GM23338 (cell line): ENCODE data around the gene GTSE1. TPM values are rescaled to one million over a fixed set of nuclear protein-coding genes. Genes with fewer than 3 reads are reported as not detected.

Experiments
- ATAC-seq: fragments of 200-7000 bp; cut with Tn5 transposase; 3 replicates; pipeline ENCODE4 v1.9.1; 2020
- DNase-seq: peaks from one replicate; pipeline ENCODE4 v3.0.0-alpha.2; 2015; ENCODE audit warnings: low spot score
- H2AFZ ChIP-seq: fragments of 200-600 bp; sonication (generic); 2 replicates; pipeline ENCODE4 v1.8.0; 2016; ENCODE audit warnings: antibody characterized with exemption, mild to moderate bottlenecking, moderate library complexity
- H3F3A ChIP-seq: fragments of 200-600 bp; sonication (generic); replicated peaks from 2 replicates; pipeline ENCODE4 v1.8.0; 2017; ENCODE audit warnings: antibody characterized with exemption, mixed run types, low read depth
- H3K27ac ChIP-seq: fragments of 200-600 bp; sonication (generic); 2 replicates; pipeline ENCODE4 v1.6.1; 2016; ENCODE audit warnings: low read depth
- H3K27me3 ChIP-seq: fragments of 200-600 bp; sonication (generic); 2 replicates; pipeline ENCODE4 v1.8.0; 2016; ENCODE audit warnings: mild to moderate bottlenecking, mixed run types, moderate library complexity; ENCODE audit not compliant: insufficient read depth
- H3K36me3 ChIP-seq: fragments of 200-600 bp; sonication (generic); 2 replicates; pipeline ENCODE4 v1.8.0; 2016; ENCODE audit warnings: mild to moderate bottlenecking; ENCODE audit not compliant: insufficient read depth
- H3K4me1 ChIP-seq: fragments of 200-600 bp; sonication (generic); 2 replicates; pipeline ENCODE4 v1.8.0; 2016; ENCODE audit warnings: mild to moderate bottlenecking, moderate library complexity; ENCODE audit not compliant: insufficient read depth
- H3K4me2 ChIP-seq: fragments of 200-600 bp; sonication (generic); 2 replicates; pipeline ENCODE4 v1.7.1; 2017; ENCODE audit warnings: mixed run types
- H3K4me3 ChIP-seq: fragments of 200-600 bp; sonication (generic); 2 replicates; pipeline ENCODE4 v1.6.1; 2016; ENCODE audit warnings: mixed run types
- H3K79me2 ChIP-seq: fragments of 200-600 bp; sonication (generic); replicated peaks from 2 replicates; pipeline ENCODE4 v1.8.0; 2017; ENCODE audit warnings: mild to moderate bottlenecking; ENCODE audit not compliant: insufficient read depth
- H3K9me2 ChIP-seq: fragments of 200-600 bp; sonication (generic); 2 replicates; pipeline ENCODE4 v1.8.0; 2017; ENCODE audit not compliant: insufficient read depth
- H4K20me1 ChIP-seq: fragments of 200-600 bp; sonication (generic); replicated peaks from 2 replicates; pipeline ENCODE4 v1.8.0; 2017; ENCODE audit warnings: mild to moderate bottlenecking; ENCODE audit not compliant: insufficient read depth
- H3K27ac Mint-ChIP-seq: 2 replicates; pipeline ENCODE4 v1.8.0; 2020; ENCODE audit warnings: inconsistent platforms, mild to moderate bottlenecking, moderate library complexity, mixed read lengths
- H3K27me3 Mint-ChIP-seq: 3 replicates; pipeline ENCODE4 v1.8.0; 2022; ENCODE audit warnings: low read depth, mild to moderate bottlenecking, moderate library complexity, mixed read lengths, inconsistent platforms; ENCODE audit not compliant: insufficient read depth, poor library complexity
- H3K36me3 Mint-ChIP-seq: 3 replicates; pipeline ENCODE4 v1.8.0; 2021; ENCODE audit warnings: low read depth, mild to moderate bottlenecking, inconsistent platforms, moderate library complexity, mixed read lengths
- H3K4me1 Mint-ChIP-seq: 3 replicates; pipeline ENCODE4 v1.8.0; 2020; ENCODE audit warnings: mild to moderate bottlenecking, inconsistent platforms, mixed read lengths
- H3K4me3 Mint-ChIP-seq: 3 replicates; pipeline ENCODE4 v1.8.0; 2021; ENCODE audit warnings: moderate library complexity, mild to moderate bottlenecking, inconsistent platforms, mixed read lengths
- H3K9me3 Mint-ChIP-seq: 3 replicates; pipeline ENCODE4 v1.8.0; 2020; ENCODE audit warnings: moderate library complexity, mild to moderate bottlenecking, inconsistent platforms, mixed read lengths
- CREB1 ChIP-seq: fragments of 250-450 bp; sonication (Bioruptor Pico); IDR thresholded peaks from 2 replicates; pipeline ENCODE4 v1.5.0; 2020; ENCODE audit warnings: low read depth, mild to moderate bottlenecking, moderate library complexity
- EZH2 ChIP-seq: fragments of 200-600 bp; sonication (generic); IDR thresholded peaks from one replicate; pipeline ENCODE4 v1.8.0; 2017; ENCODE audit warnings: antibody characterized with exemption, mild to moderate bottlenecking, low read depth; ENCODE audit not compliant: unreplicated experiment
- EZH2phosphoT487 ChIP-seq: fragments of 200-600 bp; sonication (generic); IDR thresholded peaks from one replicate; pipeline ENCODE4 v1.8.1; 2018; ENCODE audit warnings: antibody characterized with exemption; ENCODE audit not compliant: unreplicated experiment
- JUNB ChIP-seq: IDR thresholded peaks from one replicate; pipeline ENCODE4 v1.6.1; 2016; ENCODE audit warnings: antibody characterized with exemption; ENCODE audit not compliant: unreplicated experiment
- NANOG ChIP-seq: IDR thresholded peaks from 2 replicates; pipeline ENCODE4 v1.6.1; 2016; ENCODE audit warnings: antibody characterized with exemption, borderline replicate concordance
- POLR2AphosphoS5 ChIP-seq: IDR thresholded peaks from 2 replicates; pipeline ENCODE4 v1.6.1; 2016; ENCODE audit warnings: antibody characterized with exemption, low read depth
- STAT1 ChIP-seq: IDR thresholded peaks from one replicate; pipeline ENCODE4 v1.6.1; 2016; ENCODE audit warnings: antibody characterized with exemption; ENCODE audit not compliant: unreplicated experiment
- ZNF114 ChIP-seq: fragments of 250-450 bp; sonication (Bioruptor Pico); IDR thresholded peaks from 2 replicates; pipeline ENCODE4 v1.5.0; 2020; ENCODE audit warnings: mild to moderate bottlenecking, moderate library complexity
- ZNF331 ChIP-seq: fragments of 250-450 bp; sonication (Bioruptor Pico); IDR thresholded peaks from 2 replicates; pipeline ENCODE4 v1.5.0; 2020; ENCODE audit warnings: low read depth, mild to moderate bottlenecking, moderate library complexity
- ZNF462 ChIP-seq: fragments of 250-450 bp; sonication (Bioruptor Pico); IDR thresholded peaks from 2 replicates; pipeline ENCODE4 v1.5.0; 2020; ENCODE audit warnings: mild to moderate bottlenecking, moderate library complexity
- polyA plus RNA-seq: library from polyadenylated mRNA; unstranded; fragments of >200 nt; fragmentation: Nextera tagmentation; extraction: Ambion mirVana; gene quantifications from 2 replicates; pipeline ENCODE4 v1.2.1, GENCODE V29; 2016
- total RNA-seq: library from RNA; depleted of rRNA; stranded (reverse); fragments of >200 nt; shearing (Covaris generic); gene quantifications from 2 replicates; pipeline ENCODE4 v1.2.3, GENCODE V29; 2014
- TF ChIP-seq, protein P1 (sequence below), 2 experiments: fragments of 200-600 bp in 1 of 2; sonication (generic) in 1 of 2; conservative IDR thresholded peaks; 2 replicates each; pipeline versions ENCODE4 v1.5.1 to v1.6.1; 2016 to 2017; ENCODE audit warnings: antibody characterized with exemption in 2 of 2, low read depth in 2 of 2, mild to moderate bottlenecking in 2 of 2, moderate library complexity in 1 of 2
- TF ChIP-seq, protein P2 (sequence below): IDR thresholded peaks from 2 replicates; pipeline ENCODE4 v1.6.1; 2016; ENCODE audit warnings: antibody characterized with exemption
- TF ChIP-seq, protein P3 (sequence below): IDR thresholded peaks from one replicate; pipeline ENCODE4 v1.6.1; 2018; ENCODE audit warnings: antibody characterized with exemption; ENCODE audit not compliant: unreplicated experiment

The GTSE1 gene
- total and polyA plus RNA-seq, 2 experiments from 2014 or later = 26.3 to 28.6 TPM

DNA sequence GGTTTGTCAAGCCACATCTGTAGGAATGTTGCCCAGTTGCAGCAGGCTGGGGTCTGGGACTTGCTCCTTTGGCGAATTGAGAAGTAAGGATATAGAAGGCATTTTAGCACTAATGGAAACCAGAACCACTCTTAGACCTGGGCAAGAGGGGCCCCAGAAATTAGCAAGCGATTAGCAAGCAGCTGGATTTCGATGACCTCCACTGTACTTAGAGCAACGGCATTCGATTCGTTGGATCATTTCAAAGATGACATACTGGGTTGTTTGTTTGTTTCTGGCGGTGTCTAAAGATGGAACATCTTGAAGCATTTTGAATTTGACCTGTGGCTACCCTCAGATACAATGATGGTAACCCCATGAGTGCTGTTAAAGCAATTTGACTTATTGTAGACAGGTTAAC lies 45.4 kb upstream of the GTSE1 start (continued):
- TF ChIP-seq EZH2 = no peak
- no peak for TF ChIP-seq JUNB

- Histone ChIP-seq H3F3A (no peaks in the 10 kb centered on the region), H3K4me3 (no peak overlapping the region), H3K27me3 (peaks cover 10% of the 10 kb centered on the region), H2AFZ (no peak overlapping the region), H3K79me2 (no peaks in the 10 kb centered on the region), H3K36me3 (no peaks in the 10 kb centered on the region), H3K4me2 (no peak overlapping the region), H3K4me1 (peaks cover 6% of the 10 kb centered on the region), H4K20me1 (no peaks in the 10 kb centered on the region), H3K9me2 (no peaks in the 10 kb centered on the region), H3K27ac (no peak overlapping the region)
- no peak for DNase-seq
- Mint-ChIP-seq H3K27ac (no peak overlapping the region), H3K4me3 (peak overlapping the region; percentile 78; the same call in 1 of the 3 replicates), H3K36me3 (no peaks in the 10 kb centered on the region; the same call in 2 of the 3 replicates), H3K27me3 (peaks cover 19% of the 10 kb centered on the region), H3K9me3 (no peaks in the 10 kb centered on the region; the same call in 2 of the 3 replicates), H3K4me1 (peaks cover 14% of the 10 kb centered on the region)
- ATAC-seq = no peak
- TF ChIP-seq POLR2AphosphoS5 (no peak), EZH2 (no peak), CREB1 (no peak), EZH2phosphoT487 (no peak), JUNB (no peak), NANOG (no peak), ZNF114 (CRISPR knock-in tag) (no peak), STAT1 (no peak), ZNF462 (CRISPR knock-in tag) (no peak), ZNF331 (no peak)
- TF ChIP-seq, protein P1, sequence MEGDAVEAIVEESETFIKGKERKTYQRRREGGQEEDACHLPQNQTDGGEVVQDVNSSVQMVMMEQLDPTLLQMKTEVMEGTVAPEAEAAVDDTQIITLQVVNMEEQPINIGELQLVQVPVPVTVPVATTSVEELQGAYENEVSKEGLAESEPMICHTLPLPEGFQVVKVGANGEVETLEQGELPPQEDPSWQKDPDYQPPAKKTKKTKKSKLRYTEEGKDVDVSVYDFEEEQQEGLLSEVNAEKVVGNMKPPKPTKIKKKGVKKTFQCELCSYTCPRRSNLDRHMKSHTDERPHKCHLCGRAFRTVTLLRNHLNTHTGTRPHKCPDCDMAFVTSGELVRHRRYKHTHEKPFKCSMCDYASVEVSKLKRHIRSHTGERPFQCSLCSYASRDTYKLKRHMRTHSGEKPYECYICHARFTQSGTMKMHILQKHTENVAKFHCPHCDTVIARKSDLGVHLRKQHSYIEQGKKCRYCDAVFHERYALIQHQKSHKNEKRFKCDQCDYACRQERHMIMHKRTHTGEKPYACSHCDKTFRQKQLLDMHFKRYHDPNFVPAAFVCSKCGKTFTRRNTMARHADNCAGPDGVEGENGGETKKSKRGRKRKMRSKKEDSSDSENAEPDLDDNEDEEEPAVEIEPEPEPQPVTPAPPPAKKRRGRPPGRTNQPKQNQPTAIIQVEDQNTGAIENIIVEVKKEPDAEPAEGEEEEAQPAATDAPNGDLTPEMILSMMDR (conservative IDR thresholded peaks at IDR 0.05; ENCODE audit: low read depth in 2 of 2) = no peak
- TF ChIP-seq, protein P2, sequence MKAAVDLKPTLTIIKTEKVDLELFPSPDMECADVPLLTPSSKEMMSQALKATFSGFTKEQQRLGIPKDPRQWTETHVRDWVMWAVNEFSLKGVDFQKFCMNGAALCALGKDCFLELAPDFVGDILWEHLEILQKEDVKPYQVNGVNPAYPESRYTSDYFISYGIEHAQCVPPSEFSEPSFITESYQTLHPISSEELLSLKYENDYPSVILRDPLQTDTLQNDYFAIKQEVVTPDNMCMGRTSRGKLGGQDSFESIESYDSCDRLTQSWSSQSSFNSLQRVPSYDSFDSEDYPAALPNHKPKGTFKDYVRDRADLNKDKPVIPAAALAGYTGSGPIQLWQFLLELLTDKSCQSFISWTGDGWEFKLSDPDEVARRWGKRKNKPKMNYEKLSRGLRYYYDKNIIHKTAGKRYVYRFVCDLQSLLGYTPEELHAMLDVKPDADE = no peak
- TF ChIP-seq, protein P3, sequence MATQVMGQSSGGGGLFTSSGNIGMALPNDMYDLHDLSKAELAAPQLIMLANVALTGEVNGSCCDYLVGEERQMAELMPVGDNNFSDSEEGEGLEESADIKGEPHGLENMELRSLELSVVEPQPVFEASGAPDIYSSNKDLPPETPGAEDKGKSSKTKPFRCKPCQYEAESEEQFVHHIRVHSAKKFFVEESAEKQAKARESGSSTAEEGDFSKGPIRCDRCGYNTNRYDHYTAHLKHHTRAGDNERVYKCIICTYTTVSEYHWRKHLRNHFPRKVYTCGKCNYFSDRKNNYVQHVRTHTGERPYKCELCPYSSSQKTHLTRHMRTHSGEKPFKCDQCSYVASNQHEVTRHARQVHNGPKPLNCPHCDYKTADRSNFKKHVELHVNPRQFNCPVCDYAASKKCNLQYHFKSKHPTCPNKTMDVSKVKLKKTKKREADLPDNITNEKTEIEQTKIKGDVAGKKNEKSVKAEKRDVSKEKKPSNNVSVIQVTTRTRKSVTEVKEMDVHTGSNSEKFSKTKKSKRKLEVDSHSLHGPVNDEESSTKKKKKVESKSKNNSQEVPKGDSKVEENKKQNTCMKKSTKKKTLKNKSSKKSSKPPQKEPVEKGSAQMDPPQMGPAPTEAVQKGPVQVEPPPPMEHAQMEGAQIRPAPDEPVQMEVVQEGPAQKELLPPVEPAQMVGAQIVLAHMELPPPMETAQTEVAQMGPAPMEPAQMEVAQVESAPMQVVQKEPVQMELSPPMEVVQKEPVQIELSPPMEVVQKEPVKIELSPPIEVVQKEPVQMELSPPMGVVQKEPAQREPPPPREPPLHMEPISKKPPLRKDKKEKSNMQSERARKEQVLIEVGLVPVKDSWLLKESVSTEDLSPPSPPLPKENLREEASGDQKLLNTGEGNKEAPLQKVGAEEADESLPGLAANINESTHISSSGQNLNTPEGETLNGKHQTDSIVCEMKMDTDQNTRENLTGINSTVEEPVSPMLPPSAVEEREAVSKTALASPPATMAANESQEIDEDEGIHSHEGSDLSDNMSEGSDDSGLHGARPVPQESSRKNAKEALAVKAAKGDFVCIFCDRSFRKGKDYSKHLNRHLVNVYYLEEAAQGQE = no peak
Observed at GRCh38 chr22:46251816-46252380, 44.8 kb upstream of the GTSE1 start.
